IMR-90 (cell line): ENCODE results near the gene PCNX4. TPM values are rescaled to one million over a fixed set of nuclear protein-coding genes. Genes with fewer than 3 reads are reported as not detected.

ENCODE experiments used
- ATAC-seq: fragments of 200-7000 bp; cut with Tn5 transposase; 2 replicates; pipeline ENCODE4 v1.9.1; 2020; ENCODE audit warnings: low read depth, mild to moderate bottlenecking, moderate library complexity
- BruUV-seq: library from RNA; stranded (reverse); fragments of 400-500 nt; replicated peaks from 2 replicates; lab custom pipeline; 2021; lab: Mats Ljungman, UMichigan
- CTCF ChIA-PET: fragments of 300-600 bp; formaldehyde crosslinking; extraction: SDS; loops from one replicate; lab custom pipeline; 2021; ENCODE audit warnings: antibody characterized with exemption; lab: Yijun Ruan, JAX
- POLR2A ChIA-PET: fragments of 300-600 bp; sonication (Branson Sonifier 250); formaldehyde crosslinking; loops from one replicate; lab custom pipeline; 2022; ENCODE audit warnings: antibody characterized with exemption; ENCODE audit not compliant: unreplicated experiment; lab: Charles Lee
- DNase-seq: peaks from one replicate; pipeline ENCODE4 v3.0.0; 2013
- H2AFZ ChIP-seq: replicated peaks from 2 replicates; pipeline ENCODE3; 2013; ENCODE audit warnings: low read length, mild to moderate bottlenecking; ENCODE audit not compliant: poor library complexity
- H2AK5ac ChIP-seq: 2 replicates; pipeline ENCODE4 v1.6.1; 2013; ENCODE audit warnings: low read depth, low read length, inconsistent platforms
- H2AK9ac ChIP-seq: replicated peaks from 2 replicates; pipeline ENCODE3; 2013; ENCODE audit warnings: mild to moderate bottlenecking, low read depth, low read length, moderate library complexity; ENCODE audit not compliant: poor library complexity
- H2BK120ac ChIP-seq: 2 replicates; pipeline ENCODE4 v1.6.1; 2013; ENCODE audit warnings: low read depth, low read length, inconsistent platforms
- H2BK15ac ChIP-seq: 3 replicates; pipeline ENCODE4 v1.6.1; 2013; ENCODE audit warnings: low read depth, low read length, inconsistent platforms
- H2BK20ac ChIP-seq: 2 replicates; pipeline ENCODE4 v1.6.1; 2013; ENCODE audit warnings: low read depth, mild to moderate bottlenecking, inconsistent platforms, low read length, moderate library complexity
- H2BK5ac ChIP-seq: 2 replicates; pipeline ENCODE4 v1.6.1; 2013; ENCODE audit warnings: mild to moderate bottlenecking, low read depth, low read length, inconsistent platforms; ENCODE audit not compliant: poor library complexity, severe bottlenecking
- H3K14ac ChIP-seq: replicated peaks from 2 replicates; pipeline ENCODE4 v1.6.1; 2013; ENCODE audit warnings: low read depth, low read length, inconsistent platforms
- H3K18ac ChIP-seq: 2 replicates; pipeline ENCODE4 v1.6.1; 2013; ENCODE audit warnings: low read depth, low read length, control low read depth
- H3K23ac ChIP-seq: 2 replicates; pipeline ENCODE4 v1.6.1; 2013; ENCODE audit warnings: low read depth, low read length, inconsistent platforms
- H3K27ac ChIP-seq: 2 replicates; pipeline ENCODE4 v1.5.1; 2013; ENCODE audit warnings: mild to moderate bottlenecking, control low read depth, low read length; ENCODE audit not compliant: insufficient read depth
- H3K27me3 ChIP-seq: 2 replicates; pipeline ENCODE4 v1.6.1; 2013; ENCODE audit warnings: low read length; ENCODE audit not compliant: control insufficient read depth, insufficient read depth
- H3K36me3 ChIP-seq: 2 replicates; pipeline ENCODE4 v1.6.1; 2013; ENCODE audit warnings: low read length, mixed read lengths; ENCODE audit not compliant: control insufficient read depth, insufficient read depth
- H3K4ac ChIP-seq: 2 replicates; pipeline ENCODE4 v1.6.1; 2013; ENCODE audit warnings: low read depth, low read length, inconsistent platforms
- H3K4me1 ChIP-seq: 2 replicates; pipeline ENCODE4 v1.6.1; 2013; ENCODE audit warnings: low read length, mixed read lengths; ENCODE audit not compliant: control insufficient read depth, insufficient read depth
- H3K4me2 ChIP-seq: 2 replicates; pipeline ENCODE4 v1.6.1; 2013; ENCODE audit warnings: low read depth, mild to moderate bottlenecking, control low read depth, low read length, moderate library complexity
- H3K4me3 ChIP-seq: 2 replicates; pipeline ENCODE4 v1.5.1; 2013; ENCODE audit warnings: low read depth, mild to moderate bottlenecking, control low read depth, low read length, moderate library complexity; ENCODE audit not compliant: insufficient read depth
- H3K56ac ChIP-seq: 2 replicates; pipeline ENCODE4 v1.6.1; 2013; ENCODE audit warnings: low read length, inconsistent platforms; ENCODE audit not compliant: insufficient read depth; ENCODE audit errors: extremely low read depth
- H3K79me1 ChIP-seq, 2 experiments: 2 replicates each; pipeline ENCODE4 v1.6.1; 2013; ENCODE audit warnings: low read length in 2 of 2, inconsistent platforms in 1 of 2, low read depth in 1 of 2
- H3K9ac ChIP-seq: 2 replicates; pipeline ENCODE4 v1.6.1; 2013; ENCODE audit warnings: low read depth, low read length, control low read depth
- H3K9me1 ChIP-seq: 2 replicates; pipeline ENCODE4 v1.6.1; 2013; ENCODE audit warnings: low read length, inconsistent platforms; ENCODE audit not compliant: insufficient read depth
- H3K9me3 ChIP-seq: 2 replicates; pipeline ENCODE4 v1.6.1; 2013; ENCODE audit warnings: low read length; ENCODE audit not compliant: control insufficient read depth, insufficient read depth
- H4K20me1 ChIP-seq: 2 replicates; pipeline ENCODE4 v1.6.1; 2013; ENCODE audit warnings: low read length, inconsistent platforms; ENCODE audit not compliant: insufficient read depth
- H4K5ac ChIP-seq: 2 replicates; pipeline ENCODE4 v1.6.1; 2013; ENCODE audit warnings: mild to moderate bottlenecking, low read depth, low read length, control low read depth
- H4K8ac ChIP-seq, 2 experiments: 2 replicates each; pipeline ENCODE4 v1.6.1; 2013; ENCODE audit warnings: low read depth in 2 of 2, low read length in 2 of 2, control low read depth in 1 of 2, inconsistent platforms in 1 of 2
- H4K91ac ChIP-seq: 2 replicates; pipeline ENCODE4 v1.6.1; 2013; ENCODE audit warnings: low read depth, low read length, inconsistent platforms; ENCODE audit not compliant: insufficient read depth
- POLR2A ChIP-seq: IDR thresholded peaks from 2 replicates; pipeline ENCODE4 v1.6.1; 2012; ENCODE audit warnings: mild to moderate bottlenecking, low read depth, low read length
- WGBS, 2 experiments: methylation state at CpG; one replicate each; pipeline versions ENCODE4 v1.1.5 to v1.1.7; 2013; ENCODE audit warnings: missing lambda C conversion rate in 2 of 2; ENCODE audit not compliant: insufficient read length in 1 of 2; ENCODE audit errors: extremely low coverage in 2 of 2; 5-methylcytosine and 5-hydroxymethylcytosine counted together
- dilution Hi-C: fragments of 300-500 bp; cut with HindIII; formaldehyde crosslinking; loops from one replicate; pipeline ENCODE4 v1.14.3; 2018; ENCODE audit warnings: low sequenced_read_pairs; ENCODE audit not compliant: unreplicated experiment
- in situ Hi-C: fragments of 300-500 bp; cut with MboI; formaldehyde crosslinking; loops from 3 replicates; pipeline ENCODE4 v1.14.3; 2019; ENCODE audit warnings: low sequenced_read_pairs, inconsistent platforms, mixed read lengths
- intact Hi-C: fragments of 100-400 bp; cut with micrococcal nuclease; formaldehyde crosslinking; loops from 2 replicates; pipeline ENCODE4 v1.10.0; 2022
- polyA plus RNA-seq, 3 experiments: library from polyadenylated mRNA; depleted of rRNA; stranded (reverse); fragments of >200 nt; gene quantifications; 2 replicates each; pipeline ENCODE4 v1.2.3, GENCODE V29; 2012; ENCODE audit warnings: low replicate concordance in 1 of 3
- total RNA-seq: library from RNA; depleted of rRNA; stranded (reverse); fragments of >200 nt; gene quantifications from 2 replicates; pipeline ENCODE4 v1.2.3, GENCODE V29; 2012

PCNX4 gene
- total and polyA plus RNA-seq, 2 of the 4 experiments (the other 2 are of a cell fraction) = 55.4 to 128 TPM

DNA sequence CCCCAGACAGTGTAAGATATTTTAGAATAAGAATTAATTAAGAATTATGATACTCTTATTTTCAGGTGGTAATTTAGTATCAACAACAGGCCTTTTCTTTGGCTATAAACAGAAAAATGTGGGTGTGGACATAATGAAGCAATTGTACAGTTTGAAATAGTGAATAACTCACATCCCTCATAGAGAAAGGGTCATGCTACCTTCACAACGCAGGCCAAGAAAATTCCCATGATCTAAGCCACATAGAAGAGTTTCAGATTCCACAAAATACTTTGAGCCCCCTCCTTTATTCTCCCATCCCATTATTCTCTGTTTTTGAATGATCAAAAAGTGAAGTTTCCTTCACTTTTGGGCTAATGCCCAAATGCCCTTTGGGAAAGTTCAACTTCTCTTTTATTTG, 97.0 kb downstream of the PCNX4 start:
- TF ChIP-seq POLR2A = no peak
- Histone ChIP-seq H3K4me1 (no peaks in the 10 kb centered on the region), H4K20me1 (no peaks in the 10 kb centered on the region), H3K4me2 (no peak overlapping the region), H3K27ac (no peak overlapping the region), H3K9me3 (no peaks in the 10 kb centered on the region), H2AFZ (no peak overlapping the region), H2AK5ac (no peak overlapping the region), H3K27me3 (peaks cover 6% of the 10 kb centered on the region), H3K18ac (no peak overlapping the region), H3K23ac (no peak overlapping the region), H3K79me1 (no peaks in the 10 kb centered on the region), H2AK9ac (no peak overlapping the region), H2BK20ac (no peak overlapping the region), H4K5ac (no peak overlapping the region), H4K8ac (no peak overlapping the region), H2BK120ac (no peak overlapping the region), H2BK15ac (no peak overlapping the region), H4K91ac (no peak overlapping the region), H3K36me3 (no peaks in the 10 kb centered on the region), H3K4ac (no peak overlapping the region), H3K9me1 (no peaks in the 10 kb centered on the region), H3K14ac (no peak overlapping the region), H3K56ac (no peak overlapping the region), H3K4me3 (no peak overlapping the region), H2BK5ac (no peak overlapping the region), H3K9ac (no peak overlapping the region)
- POLR2A ChIA-PET = no interaction called here
- no peak for DNase-seq
- ATAC-seq = no peak
- CTCF ChIA-PET = no interaction called here
- no TSS peak for BruUV-seq
- intact Hi-C loops = loop anchor here (2.0 kb wide), 1 partner anchor 368 kb away; no protein-coding TSS in a partner anchor
- in situ Hi-C loops = no loop called here
- no CpG with 5 or more reads among the region's 1 CpG for WGBS, 2 experiments
- dilution Hi-C loops = no loop called here
